ENCODE results near the gene S100A7A.

GRCh38 chr1:153401461-153401860 is 14.9 kb upstream of the S100A7A start:
- no peak for TF ChIP-seq CTCF (IDR thresholded peaks at IDR 0.05)
- no peak for TF ChIP-seq POLR2AphosphoS5 (IDR thresholded peaks at IDR 0.05; ENCODE audit: low read depth, low read length)
- TF ChIP-seq REST (IDR thresholded peaks at IDR 0.05; ENCODE audit: insufficient read depth in 1 of 2, low read depth in 2 of 2, low read length in 1 of 2): no peak

Measured in Panc1 (cell line).